OCI-LY3 (cell line): Measurements from ENCODE around the gene ANAPC15.

ENCODE experiments used
- CTCF ChIP-seq: fragments of 200-600, 300-600 bp; sonication (generic); IDR thresholded peaks from 2 replicates; pipeline ENCODE4 v1.5.1; 2014; ENCODE audit warnings: antibody characterized with exemption, low read length, low read depth
- EZH2phosphoT487 ChIP-seq: fragments of 200-600 bp; shearing (Covaris generic); IDR thresholded peaks from 2 replicates; pipeline ENCODE4 v1.6.1; 2018; ENCODE audit warnings: antibody characterized with exemption, mixed run types, low read depth

- TF ChIP-seq CTCF (no peak), EZH2phosphoT487 (no peak)
Observed at GRCh38 chr11:72150882-72151281, 38.4 kb upstream of the ANAPC15 start.
